ENCODE results near the gene RNASE7.

DNA sequence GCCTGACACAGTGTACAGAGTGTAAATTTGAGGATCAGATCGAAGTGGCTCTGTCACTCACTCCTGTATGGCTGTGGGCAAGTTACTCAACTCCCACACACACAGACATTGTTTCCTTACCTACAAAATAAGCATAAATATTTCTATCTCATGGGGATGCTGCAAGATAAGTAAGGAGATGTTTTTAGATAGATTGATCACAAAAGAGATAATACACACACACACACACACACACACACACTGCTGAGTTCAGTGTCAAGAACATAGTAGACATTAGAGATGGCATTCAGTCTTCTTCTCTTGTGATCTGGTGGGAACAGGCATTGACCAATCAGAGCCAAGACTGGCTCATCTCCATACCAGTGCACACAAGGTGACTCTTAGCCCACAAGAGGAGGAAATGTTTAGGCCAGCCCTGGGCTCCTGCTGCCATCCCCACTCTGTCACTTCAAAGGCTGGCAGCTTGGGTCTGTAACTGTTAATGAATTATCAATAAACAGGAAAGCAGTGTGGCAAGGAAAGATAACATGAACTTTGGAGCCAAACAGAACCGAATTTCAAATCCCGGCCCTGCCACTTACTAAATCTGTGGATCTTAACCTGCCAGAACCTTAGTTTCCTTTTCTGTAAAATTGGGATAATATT is 12.1 kb downstream of the RNASE7 start:
- TF ChIP-seq, protein P1, sequence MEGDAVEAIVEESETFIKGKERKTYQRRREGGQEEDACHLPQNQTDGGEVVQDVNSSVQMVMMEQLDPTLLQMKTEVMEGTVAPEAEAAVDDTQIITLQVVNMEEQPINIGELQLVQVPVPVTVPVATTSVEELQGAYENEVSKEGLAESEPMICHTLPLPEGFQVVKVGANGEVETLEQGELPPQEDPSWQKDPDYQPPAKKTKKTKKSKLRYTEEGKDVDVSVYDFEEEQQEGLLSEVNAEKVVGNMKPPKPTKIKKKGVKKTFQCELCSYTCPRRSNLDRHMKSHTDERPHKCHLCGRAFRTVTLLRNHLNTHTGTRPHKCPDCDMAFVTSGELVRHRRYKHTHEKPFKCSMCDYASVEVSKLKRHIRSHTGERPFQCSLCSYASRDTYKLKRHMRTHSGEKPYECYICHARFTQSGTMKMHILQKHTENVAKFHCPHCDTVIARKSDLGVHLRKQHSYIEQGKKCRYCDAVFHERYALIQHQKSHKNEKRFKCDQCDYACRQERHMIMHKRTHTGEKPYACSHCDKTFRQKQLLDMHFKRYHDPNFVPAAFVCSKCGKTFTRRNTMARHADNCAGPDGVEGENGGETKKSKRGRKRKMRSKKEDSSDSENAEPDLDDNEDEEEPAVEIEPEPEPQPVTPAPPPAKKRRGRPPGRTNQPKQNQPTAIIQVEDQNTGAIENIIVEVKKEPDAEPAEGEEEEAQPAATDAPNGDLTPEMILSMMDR (IDR thresholded peaks at IDR 0.05), result no peak
- TF ChIP-seq POLR2A (IDR thresholded peaks at IDR 0.05) (no peak), POLR2AphosphoS5 (IDR thresholded peaks at IDR 0.05) (no peak)

Data from prostate gland (tissue), 2 donors.